Retinal pigment epithelial cell (primary cell): ENCODE data around the gene IRX2.

Experiments
- DNase-seq: peaks from one replicate; pipeline ENCODE4 v3.0.0-alpha.2; 2010; ENCODE audit warnings: low read depth
- H3K4me3 ChIP-seq: 2 replicates; pipeline ENCODE4 v1.5.1; 2011; ENCODE audit warnings: mild to moderate bottlenecking, low read length, control low read depth, moderate library complexity
- TF ChIP-seq, protein P1 (sequence below): conservative IDR thresholded peaks from 2 replicates; pipeline ENCODE4 v1.5.1; 2011; ENCODE audit warnings: low read depth, low read length, control low read depth, inconsistent platforms

IRX2 gene

DNA sequence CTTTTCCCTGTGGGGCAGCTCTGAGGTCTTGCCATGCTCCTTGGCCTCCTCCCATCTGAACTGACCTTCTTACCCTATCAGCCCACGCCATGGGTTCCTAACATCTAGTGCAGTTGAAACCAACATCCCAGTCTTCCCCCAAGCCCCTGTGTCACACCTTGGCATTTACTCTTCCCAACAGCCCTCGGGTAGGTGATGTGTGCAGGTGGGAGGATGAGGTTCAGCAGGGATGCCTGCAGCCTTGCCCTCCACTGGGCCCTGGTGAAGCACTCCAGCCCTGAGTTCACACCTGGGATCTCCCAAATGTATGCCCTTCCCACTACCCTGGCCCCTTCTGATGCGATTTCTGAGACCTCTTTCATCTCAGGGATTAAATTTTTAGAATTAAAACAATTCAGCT lies 15.5 kb downstream of the IRX2 start:
- DNase-seq, result no peak
- TF ChIP-seq, protein P1, sequence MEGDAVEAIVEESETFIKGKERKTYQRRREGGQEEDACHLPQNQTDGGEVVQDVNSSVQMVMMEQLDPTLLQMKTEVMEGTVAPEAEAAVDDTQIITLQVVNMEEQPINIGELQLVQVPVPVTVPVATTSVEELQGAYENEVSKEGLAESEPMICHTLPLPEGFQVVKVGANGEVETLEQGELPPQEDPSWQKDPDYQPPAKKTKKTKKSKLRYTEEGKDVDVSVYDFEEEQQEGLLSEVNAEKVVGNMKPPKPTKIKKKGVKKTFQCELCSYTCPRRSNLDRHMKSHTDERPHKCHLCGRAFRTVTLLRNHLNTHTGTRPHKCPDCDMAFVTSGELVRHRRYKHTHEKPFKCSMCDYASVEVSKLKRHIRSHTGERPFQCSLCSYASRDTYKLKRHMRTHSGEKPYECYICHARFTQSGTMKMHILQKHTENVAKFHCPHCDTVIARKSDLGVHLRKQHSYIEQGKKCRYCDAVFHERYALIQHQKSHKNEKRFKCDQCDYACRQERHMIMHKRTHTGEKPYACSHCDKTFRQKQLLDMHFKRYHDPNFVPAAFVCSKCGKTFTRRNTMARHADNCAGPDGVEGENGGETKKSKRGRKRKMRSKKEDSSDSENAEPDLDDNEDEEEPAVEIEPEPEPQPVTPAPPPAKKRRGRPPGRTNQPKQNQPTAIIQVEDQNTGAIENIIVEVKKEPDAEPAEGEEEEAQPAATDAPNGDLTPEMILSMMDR, result no peak
- H3K4me3 ChIP-seq, result no peak overlapping the region

DNA sequence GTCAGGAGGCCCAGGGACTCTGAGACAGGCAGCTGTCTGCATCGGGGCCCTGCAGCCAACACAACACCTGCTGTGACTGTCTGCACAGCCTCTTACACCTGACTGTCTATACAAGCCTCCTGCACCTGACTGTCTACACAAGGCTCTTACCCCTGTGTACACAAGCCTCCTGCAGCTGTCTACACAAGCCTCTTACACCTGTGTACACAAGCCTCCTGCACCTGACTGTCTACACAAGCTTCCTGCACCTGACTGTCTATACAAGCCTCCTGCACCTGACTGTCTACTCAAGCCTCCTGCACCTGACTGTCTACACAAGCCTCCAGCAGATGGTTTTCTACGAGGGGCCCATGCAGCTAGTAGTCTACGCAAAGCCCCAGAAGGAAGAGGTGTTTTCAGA lies 18.6 kb downstream of the IRX2 start:
- no peak for DNase-seq
- TF ChIP-seq, protein P1, result no peak
- H3K4me3 ChIP-seq, result no peak overlapping the region

DNA sequence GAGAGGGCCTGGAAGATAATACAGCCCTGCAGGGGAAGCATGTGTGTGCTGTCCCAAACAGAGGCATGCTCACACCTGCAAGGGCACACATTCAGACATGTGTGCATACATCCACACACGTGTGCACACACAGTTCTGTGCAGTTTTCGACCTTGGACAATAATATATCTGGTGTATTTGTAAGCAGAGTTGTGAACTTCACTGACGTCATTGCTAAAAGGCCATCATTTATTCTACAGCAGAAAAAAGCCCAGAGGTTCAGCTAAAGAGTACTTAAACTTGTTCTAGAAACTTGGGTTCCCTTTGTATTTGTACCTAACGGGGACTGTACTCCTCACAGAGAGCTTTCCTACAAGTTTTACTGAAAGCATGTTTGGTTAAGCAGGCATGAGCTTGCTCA lies 19.5 kb downstream of the IRX2 start:
- no peak for DNase-seq
- TF ChIP-seq, protein P1, result no peak
- no peak overlapping the region for H3K4me3 ChIP-seq

DNA sequence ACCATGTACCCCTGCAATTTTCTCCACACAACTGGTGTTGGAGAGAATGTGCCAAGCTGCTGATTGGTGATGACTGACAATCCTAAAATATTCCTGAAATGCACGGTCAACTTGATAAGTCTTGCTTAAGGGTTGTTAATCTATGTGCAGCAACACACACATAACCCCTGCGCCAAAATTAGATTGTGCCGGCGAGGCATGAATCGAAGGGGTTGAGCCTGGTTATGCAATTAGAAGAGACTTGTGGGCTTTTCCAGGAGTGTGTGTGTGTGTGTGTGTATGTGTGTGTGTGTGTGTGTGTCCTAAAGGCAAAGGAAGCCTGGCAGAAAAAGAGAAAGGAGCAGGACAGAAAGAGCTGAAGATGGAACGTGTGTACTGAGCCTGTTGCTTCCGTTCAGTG lies 22.3 kb downstream of the IRX2 start:
- H3K4me3 ChIP-seq, result no peak overlapping the region
- TF ChIP-seq, protein P1, result no peak
- DNase-seq, result no peak

DNA sequence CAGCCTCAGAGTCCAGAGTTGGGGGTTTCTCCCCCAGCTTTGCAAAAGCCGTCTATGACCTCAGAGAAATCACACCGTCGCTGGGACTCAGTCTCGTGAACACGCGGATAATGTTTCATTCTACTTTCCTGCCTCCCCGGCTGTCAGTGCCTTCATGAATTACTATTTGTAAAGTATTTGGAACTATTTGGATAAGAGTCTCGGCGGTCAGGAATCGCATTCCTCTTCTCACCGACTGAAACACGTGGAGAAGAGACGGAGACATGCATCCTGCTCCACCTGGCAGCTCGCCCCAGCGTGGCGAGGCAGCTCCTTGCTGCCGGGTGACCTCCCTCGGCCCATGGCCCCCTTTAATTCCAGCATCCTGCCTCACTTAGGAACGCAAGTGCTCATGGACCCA lies 23.9 kb downstream of the IRX2 start:
- no peak overlapping the region for H3K4me3 ChIP-seq
- DNase-seq, result no peak
- TF ChIP-seq, protein P1, result no peak

DNA sequence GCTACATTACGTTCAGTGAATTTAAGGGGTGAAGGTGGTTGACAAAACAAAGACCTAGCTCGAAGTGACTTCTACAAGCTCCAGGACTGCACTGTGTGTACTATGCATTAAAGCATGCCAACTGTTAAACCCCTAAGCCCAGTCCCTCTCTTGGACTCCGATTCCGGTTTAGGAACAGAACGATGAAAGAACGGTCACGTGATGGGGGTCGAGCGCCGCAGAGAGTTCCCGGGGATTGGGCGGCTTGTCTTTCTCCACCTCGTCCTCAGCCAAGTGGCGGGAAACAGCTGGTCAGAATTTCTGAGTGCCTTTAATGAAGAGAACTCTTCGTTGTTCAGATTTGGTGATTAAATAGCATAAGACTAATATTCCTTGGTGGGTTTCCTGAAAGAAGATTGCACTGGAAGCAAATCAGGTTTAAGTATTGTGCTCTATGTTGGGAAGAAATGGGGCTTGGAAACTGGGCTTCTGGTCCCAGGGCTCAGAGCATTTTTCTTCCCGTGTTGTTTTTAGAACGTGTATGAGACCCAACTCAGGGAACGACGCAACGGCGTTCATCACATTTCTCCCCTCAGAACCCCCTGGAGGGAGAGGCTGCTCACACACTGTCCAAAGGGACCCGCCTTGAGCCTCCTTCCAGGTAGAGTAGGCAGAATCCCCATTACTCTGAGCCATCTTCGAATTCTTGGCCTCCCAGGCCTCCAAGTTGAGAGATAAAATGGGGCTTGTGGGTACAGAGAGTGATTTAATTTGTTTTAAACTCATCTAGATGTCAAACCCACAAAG lies 25.3 kb downstream of the IRX2 start:
- TF ChIP-seq, protein P1, result no peak
- no peak overlapping the region for H3K4me3 ChIP-seq
- DNase-seq, result no peak

DNA sequence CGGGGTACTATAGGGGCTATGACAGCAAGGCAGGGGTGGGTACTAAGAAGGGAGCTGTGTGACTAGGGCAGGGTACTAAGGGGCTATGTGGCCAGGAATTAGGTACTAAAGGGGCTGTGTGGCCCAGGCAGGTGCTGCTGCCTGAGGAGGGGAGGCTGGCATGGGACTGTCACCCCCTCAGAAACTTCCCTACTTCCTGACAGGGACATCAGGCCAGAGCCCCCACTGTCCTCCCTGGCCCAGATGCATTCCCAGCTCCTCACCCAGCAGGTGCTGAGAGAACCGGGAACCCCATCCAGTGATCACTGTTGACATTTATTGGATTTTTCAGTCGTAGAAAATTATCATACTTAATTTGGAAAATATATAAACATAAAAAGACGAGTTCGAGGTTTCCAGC lies 26.6 kb downstream of the IRX2 start:
- H3K4me3 ChIP-seq, result no peak overlapping the region
- TF ChIP-seq, protein P1, result no peak
- DNase-seq, result no peak
